ENCODE measurements around the gene HIVEP3.
"Not testable (repeated sequence)": the region's sequence is repeated elsewhere in the genome, so short reads cannot be mapped to it uniquely, and the experiment has no call there.

HIVEP3 gene

DNA sequence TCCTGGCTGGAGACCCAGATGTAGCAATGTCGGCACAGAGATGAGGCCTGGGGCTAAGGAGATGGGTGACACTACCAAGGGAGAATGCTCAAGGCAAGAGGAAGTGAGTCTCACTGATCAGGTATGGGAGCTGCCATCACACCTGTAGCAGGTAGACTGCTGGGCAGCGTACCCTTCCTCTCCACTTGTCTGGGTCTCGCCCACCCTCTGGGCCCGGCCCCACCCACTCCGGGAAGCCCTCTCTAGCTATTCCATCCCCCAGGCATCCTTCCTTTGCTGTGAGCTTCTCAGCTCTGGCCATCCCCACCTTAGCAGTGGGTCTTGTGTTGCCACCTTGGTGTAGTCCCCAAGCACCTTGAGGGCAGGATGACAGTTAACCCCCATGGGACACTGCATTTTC is 346.5 kb downstream of the HIVEP3 start:
- no peak for DNase-seq

DNA sequence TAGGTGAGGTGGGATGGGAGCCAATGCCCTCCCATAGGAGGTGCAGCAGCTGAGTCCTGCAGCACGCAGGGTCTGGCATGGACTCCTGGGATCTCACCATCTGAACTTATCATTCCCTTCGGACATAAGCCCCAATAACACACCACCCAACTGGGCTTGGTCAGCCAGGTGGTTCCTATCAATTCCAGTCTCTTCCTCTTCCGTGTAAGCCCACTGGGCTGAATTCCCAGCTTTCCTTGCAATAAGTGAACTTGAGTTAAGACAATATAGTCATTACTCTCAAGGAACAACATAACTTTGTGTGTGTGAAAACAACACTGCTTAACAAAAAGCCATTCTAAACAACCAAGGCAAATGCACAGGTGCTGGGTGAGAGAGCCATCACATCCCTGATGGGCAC is 347.7 kb downstream of the HIVEP3 start:
- no peak for DNase-seq

DNA sequence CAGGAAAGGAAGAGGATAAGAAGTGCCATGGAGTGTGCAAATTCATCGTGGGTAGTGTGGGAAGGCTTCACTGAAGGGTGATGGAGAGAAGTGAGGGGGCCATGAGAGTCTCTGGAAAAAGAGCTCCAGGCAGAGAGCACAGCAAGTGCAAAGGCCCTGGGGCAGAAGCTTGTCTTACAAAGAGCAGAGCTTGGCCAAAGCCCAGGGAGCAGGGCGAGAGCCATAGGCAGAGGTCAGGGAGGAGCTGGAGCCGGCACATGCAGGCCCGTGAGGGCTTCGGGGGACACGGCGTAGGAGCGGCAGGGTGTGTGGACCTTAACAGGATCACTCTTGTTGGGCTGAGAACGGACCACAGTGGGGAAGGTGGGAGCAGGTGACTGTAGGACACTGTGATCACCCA is 350.5 kb downstream of the HIVEP3 start:
- DNase-seq: no peak

DNA sequence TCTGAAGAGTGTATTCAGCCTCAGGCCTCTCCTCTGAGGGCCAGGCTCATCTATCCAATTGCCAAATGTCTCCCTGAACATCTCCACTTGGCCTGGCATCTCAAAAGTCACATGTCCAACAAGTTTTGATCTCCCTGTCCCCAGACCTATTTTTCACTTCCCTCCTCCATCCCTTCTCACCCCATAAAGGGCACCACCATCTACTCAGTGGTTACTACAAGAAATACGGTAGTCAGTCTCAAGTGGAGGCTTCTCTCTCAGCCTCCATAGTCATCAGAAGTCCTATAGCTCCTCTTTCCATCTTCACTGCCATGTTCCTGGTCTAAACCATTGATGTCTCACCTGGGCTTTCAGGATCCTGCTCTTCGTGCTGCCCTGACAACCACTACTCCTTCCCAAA is 351.8 kb downstream of the HIVEP3 start:
- no peak for DNase-seq

DNA sequence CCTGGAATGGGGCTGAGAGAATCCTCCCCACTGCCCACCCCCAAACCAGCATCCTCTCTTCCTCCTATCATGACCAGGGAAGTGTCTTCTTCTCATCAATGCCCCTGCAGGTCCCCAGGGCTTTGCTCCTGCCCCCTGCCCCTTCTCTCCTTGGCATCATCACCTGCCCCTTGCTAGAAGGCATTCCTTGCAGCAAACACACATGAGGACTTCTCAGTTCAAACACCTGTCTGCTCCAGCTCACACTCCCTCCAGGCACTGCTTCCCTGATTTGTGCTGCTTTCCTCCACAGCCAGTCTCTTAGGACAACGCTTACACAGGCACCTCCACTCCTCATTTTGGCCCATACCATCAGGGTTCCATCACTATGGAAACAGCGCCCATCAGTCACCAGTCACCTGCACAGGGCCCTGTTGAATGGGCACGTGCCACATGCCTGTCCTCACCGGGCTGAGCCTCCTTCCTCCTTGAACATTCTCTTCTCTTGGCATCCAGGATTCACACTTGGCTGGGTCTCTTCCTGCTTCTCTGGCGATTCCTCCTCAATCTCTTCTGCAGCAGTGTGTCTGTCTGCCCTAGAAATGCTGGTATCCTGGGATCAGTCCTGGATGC is 352.3 kb downstream of the HIVEP3 start:
- DNase-seq: no peak

DNA sequence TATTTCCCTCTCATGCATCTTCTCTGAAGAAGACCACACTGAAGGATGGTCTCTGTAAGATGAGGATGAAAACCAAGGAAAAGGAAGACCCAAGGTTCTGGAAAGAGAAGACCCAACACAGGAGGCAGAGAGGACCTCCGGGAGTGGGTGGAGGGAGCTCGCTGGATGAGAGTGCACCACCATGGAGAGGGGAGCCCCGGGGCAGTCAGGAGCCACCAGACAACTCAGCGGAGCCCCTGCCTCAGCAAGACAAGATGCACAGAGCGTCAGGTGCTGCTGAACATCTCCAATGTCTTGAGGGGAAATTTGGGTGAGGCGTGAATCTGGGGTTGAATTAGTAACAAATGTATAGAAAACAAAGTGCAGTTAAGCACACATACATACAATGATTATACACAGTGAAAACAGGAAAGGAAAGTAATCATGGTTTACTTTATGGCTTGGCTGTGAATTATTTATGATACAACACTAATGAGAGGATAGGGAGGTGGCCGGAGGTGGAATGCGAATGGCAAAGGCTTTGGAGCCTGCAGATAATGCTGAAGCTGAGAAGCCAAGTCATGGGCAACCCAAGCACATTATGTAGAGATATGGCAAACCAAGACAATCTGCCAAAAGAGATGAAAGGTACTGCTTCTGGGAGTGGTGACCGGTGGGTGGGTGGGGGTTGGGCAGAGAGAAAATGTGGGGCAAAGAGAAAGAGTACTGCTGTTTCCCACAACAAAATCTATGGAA is 353.8 kb downstream of the HIVEP3 start:
- no peak for DNase-seq

DNA sequence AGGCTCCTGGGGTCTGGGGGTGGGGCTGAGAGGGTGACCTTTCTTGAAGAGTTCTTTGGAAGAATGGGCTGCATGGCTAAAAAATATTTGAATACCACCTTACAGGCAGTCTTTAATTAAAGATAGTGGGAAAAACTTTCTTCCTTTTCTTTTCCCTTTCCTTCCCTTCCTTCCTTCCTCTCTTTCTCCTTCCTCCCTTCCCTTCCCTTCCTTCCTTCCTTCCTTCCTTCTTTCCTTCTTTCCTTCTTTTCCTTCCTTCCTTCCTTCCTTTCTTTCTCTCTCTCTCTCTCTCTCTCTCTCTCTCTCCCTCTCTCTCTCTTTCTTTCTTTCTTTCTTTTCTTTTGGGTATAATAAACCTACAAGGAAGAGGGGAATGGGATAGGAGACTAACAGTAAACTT is 356.4 kb downstream of the HIVEP3 start:
- no peak for DNase-seq

DNA sequence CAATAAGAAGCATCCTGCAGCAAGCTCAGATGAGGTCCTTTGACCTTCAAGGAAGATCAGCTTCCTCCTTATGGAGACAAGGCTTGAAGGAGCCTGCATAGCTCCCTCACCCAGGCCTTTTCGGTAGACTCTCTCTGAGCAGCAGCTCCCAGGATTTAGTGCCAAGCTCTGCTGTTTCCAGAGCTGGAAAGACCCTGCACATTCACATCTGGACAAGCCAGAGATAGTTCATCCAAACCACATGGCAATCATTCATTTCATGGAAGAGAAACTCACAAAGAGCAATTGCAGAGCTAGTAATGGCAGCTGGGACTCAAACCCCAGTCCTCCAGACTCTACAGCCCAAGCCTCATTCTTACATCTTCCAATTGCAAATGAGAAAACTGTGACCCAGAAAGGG is 357.8 kb downstream of the HIVEP3 start:
- no peak for DNase-seq

DNA sequence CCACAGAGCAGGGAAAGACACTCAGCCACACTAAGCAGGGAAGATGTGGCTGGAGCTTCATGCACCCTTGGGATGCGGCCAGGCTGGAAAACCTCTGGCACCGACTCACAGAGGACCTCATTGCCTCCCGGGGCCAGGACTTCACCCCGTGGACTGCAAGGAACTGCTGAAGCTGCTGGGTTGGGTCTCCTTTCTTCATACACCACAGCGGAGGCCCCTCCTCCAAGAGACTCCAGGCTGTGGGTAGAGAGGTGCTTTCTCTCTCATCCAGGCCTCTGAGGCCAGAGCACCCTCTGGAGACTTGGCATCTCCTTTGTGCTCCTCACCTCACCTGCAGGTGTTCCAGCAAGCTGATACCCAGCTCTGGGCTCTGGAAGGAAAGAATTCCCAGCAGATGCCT is 358.2 kb downstream of the HIVEP3 start:
- DNase-seq: no peak

DNA sequence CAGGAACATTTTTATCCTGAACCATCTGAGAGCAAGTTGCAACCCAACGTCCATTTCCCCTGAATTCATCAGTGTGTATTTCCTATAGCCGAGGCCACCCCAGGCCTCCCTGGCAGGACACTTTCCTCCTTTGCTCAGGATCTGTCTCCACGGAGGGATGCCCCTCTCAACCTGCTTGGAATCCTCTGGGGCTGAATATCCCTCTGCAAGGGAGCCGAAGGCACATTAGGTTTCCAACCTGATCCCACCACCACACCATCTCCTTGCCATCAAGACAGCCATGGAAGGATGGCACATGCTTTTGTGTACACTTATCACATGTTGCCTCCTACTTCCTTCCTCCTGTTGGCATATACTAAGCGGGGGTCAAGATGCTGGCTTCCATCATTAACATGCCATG is 359.4 kb downstream of the HIVEP3 start:
- no peak for DNase-seq

DNA sequence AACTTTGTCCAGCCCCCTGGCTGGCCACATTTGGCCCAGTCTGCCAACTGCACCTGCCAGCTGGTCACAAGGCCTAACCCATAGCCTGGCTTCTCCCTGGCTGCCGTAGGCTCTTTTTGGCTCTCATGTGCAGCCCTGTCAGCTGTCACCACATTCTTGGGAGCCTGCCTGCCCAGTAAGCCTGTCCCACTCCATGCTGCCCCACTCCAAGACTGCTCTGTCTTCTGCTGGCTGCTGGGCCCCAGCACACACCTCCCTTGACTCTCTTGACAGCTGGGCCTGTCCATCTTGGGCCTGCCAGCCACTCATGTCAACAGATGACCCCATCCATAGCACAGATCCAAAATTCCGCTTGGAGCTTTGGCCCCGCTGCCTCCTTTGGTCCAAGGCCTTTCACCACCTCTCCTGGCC is 360.0 kb downstream of the HIVEP3 start:
- DNase-seq: no peak

DNA sequence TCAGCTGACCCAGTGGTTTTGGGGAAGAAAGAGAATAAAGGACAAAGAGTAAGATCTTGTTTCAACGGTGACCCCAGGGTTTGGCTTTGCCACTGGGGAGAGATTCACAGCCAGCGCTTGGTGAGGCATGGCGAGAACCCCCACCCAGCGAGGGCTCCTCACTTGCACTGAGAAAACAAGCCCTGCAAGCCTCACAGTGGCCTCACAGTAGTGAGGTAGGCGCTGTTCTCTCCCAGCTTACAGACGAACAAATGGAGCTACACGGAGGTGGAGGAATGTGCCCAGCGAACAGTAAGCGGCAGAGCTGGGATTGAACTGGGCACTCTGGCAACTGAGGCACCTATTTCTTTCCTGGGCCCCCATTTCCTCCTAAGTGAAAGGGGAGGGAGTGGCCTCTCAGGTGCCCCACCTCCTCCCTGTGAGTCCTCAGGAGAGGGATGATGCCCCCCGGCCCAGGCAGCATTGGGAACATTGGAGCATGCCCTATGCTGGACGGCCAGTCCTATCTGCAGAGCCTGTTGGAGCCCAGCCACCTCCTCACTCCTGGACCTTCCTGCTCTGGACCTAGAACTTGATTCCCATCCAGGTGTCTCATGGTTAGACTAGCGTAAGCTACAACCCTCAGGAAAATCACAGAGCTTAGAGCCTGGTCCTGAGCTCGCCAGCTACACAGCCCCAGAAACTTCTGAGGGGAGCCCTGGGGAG is 360.8 kb downstream of the HIVEP3 start:
- DNase-seq: no peak

DNA sequence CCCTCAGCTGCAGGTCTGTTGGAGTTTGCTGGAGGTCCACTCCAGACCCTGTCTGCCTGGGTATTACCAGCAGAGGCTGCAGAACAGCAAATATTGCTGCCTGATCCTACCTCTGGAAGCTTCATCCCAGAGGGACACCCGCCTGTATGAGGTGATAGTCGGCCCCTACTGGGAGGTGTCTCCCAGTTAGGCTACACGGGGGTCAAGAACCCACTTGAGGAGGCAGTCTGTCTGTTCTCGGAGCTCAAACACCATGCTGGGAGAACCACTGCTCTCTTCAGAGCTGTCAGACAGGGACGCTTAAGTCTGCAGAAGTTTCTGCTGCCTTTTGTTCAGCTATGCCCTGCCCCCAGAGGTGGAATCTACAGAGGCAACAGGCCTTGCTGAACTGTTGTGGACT is 364.0 kb downstream of the HIVEP3 start:
- DNase-seq: not testable (repeated sequence)

DNA sequence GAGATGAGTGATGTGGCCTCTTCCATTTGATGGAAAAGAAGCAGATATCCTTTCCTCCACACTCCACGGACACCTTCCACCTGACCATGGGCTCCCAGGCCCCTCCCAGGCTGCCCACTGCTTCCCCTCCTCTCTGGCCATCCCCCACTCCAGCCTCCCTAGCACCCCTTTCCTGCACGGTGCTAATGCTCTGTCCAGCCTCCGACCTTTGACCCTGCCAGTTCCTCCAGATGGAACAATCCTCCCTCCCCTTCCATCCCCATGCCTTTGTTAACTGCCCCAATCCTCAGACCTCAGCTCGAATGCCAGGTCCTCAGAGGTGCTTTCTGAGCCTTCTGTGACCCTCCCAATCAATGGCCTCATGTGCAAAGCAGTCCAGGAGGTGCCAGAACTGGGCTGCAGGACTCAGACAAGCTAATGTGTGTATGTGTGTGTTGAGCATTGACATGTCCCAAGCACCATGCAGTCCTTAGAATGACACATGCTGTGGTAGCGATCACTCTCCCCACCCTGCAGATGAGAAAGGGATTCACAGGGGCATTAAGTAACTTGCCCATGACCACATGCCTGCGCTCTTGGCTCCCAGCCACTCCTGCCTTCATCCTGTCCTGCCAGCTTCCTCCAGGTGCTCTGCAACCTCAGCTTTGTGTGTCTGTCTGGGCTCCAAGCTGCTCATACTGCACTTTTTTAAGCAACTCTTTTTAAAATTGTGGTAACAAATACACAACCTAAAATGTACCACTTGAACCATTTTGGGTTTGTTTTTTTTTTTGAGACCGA is 370.8 kb downstream of the HIVEP3 start:
- no peak for DNase-seq

DNA sequence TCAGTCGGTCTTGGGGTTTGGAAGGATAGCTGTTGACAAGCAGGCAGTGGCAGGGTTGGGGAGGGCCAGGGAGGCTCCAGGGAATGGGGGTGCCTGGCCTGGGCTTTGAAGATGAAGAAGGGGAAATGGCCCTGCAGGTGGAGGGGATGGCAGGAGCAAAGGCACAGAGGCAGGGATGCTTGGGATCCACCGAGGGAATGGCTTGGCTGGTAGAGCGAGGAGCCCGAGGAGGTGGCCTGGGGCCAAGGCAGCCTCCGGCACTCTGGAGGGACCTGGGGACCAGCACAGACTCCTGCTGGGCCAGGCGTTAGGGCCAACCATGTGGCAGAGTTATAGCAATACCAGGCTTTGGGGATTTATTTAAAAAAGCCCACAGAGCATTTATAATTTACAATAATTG is 371.4 kb downstream of the HIVEP3 start:
- DNase-seq: no peak

DNA sequence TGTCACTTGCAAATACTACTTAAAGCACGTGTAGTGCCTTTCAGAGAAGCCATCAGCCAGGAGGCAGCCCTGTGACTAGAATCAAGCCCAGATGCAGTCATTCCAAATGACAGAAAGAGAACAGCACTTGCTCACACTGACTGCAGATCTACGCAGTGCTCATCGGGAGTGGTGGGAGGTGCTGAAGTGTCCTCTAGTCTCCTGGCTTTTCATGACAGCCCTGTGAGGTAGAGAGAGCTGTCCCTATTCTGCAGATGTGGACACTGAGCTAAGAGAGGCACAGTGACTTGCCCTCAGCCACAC is 371.9 kb downstream of the HIVEP3 start:
- no peak for DNase-seq

DNA sequence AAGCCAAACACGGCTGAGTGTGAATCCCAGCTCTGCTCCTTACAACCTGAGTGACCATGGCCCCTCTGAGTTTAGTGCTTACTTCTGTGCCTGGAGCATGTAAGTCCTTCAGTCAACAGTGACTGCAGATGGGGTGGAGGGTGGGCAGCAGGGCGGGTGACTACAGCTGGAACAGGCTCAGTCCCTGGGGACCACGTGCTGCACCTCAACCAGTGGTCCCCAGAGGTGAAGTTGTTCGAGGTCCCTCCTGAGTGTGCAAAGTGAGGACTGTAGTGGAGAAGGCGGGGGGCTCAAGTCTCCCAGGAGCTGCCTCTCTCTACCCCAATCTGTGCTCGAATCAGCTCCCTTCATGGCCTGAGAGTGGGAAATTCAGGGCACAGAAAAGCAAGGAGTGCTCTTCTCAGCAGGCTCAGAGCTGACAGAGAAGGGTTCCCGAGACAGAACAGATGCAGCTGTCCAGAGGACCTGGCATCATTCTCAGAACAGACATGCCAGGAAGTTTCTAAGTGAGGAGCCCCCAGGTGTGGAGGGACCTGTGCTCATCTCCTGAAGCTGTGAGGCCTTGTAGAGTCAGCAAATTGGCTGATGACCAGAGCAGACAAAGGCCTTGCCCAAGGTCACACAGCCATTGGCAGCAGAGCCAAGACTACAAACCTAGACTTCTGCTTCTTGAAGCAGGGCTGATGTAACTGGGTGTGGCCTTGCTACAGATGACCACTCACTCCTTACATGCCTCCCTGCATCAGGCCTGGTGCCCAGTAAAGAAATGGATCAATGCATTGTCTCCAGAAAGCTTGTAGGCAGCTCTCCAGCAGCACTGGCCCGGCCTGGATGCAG is 372.5 kb downstream of the HIVEP3 start:
- DNase-seq: no peak

DNA sequence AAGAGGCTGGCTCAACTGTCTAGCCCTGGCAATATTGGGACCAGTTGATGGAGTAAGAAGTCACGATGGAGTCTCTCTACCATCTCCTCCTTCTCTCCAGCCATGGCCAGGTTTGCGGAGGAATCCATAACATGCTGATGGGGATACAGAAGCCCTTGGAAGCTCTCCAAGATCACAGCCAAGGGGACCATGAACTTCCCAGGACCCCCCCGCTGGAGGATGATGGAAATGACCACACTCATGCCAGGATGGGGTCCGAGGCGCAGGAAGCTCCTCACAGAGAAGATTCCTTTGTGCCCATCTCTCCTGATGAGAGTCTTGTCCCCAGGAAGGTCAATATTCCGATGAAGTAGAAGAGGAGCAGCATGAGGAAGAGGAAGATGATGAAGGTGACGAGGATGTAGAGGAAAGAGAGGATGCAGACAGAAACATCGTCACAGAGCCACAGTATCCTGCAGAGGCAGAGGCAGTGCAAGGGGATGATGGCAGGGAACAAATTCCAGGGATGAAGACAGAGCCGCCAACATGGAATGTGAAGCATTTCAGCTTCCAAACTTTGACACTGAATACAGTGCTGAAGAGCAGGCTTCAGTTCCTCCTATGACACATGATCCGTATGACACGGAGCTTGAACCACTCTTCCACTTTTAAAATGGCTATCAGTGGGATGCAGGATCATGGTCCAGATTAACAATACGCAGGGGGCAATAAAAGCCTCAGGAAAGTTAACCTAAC is 376.4 kb downstream of the HIVEP3 start:
- no peak for DNase-seq

DNA sequence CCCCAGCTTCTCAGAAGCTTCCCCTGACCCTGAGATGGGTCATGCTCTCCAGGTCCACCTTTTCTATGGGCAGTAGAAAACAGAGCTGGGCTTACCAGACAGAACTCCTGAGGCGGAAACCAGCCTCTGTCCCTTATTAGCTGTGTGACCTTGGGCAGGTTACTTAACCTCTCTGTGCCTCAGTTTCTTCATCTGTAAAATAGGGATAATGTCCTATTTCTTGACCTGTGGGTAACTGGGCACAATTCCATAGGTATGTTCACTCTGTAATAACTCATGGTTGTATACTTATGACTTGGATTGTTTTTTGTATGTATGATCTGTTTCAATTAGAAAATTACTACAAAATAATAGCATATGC is 377.1 kb downstream of the HIVEP3 start:
- DNase-seq: no peak

DNA sequence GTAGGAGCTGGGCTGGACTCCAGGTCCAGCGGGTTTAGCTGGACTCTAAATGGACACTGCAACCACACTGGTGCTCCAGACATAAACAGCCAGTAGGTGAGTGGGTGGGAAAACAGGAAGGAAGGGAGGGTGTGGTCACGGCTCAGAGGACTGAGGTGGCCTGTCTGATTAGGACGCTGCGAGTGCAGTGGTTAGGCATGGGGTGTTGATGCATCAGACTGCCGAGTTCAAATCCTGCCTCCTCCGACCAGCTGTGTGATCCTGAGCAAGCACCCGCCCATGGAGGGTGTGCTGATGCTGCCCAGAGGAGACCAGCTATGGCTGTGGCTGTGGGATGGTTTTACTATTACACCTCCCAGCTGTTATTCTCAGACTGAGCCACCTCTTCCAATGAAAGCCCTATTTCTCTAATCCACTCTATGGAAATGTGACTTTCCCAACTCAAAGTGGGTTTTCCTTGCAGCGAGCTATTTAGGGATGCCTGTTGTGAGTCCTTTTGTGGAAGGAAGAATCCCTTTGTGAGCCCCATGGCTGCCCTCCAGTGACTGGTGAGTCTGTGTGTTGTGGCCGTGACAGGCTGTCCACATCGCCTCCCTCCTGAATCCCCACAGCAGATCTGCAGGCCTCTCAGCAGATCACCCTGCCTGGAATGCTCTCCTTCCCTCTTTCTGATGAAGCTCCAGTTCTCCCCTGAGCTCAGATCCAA is 377.7 kb downstream of the HIVEP3 start:
- DNase-seq: no peak

DNA sequence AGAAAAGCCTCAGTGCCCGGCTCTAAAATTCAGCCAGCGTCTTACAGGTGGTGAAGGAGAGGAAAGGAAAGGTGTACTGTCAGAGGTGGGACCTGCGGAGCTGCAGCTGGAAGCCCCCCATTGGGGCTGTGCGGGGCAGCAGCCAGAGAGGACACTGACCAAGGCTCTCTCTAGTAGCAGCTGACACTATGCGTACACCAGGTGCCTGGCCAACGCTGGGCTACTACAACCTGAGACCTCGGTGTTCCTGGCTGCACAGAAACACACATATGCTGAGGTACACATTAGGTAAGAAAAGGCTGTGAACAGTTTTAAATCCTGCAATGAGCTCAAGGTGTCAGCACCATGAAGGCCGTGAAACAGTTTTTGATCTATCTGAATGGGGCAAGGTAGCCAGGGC is 378.7 kb downstream of the HIVEP3 start:
- DNase-seq: no peak

DNA sequence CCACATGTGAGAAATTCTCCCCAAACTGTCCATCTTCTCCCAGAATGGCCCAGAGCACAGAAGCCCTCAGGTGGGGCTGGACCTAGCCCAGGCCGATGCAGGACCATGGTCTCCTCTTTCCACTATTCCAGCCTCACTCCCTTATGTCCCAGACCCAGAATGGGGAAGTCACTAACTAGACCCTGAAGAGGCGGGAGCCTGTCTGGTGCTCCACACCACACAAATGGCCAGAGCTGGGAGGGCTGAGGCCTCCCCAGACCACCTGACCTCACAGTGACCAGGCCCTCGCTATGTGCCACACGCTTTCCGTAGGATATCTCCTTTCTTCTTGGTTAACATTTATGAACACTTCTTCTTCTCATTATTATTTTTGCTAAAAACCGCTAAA is 379.3 kb downstream of the HIVEP3 start:
- no peak for DNase-seq

Measured in SHP77 treated with DMSO at 0.1 percent for 48 hours (cell line).